Measurements from ENCODE around the gene FAM241A.

The FAM241A gene

DNA sequence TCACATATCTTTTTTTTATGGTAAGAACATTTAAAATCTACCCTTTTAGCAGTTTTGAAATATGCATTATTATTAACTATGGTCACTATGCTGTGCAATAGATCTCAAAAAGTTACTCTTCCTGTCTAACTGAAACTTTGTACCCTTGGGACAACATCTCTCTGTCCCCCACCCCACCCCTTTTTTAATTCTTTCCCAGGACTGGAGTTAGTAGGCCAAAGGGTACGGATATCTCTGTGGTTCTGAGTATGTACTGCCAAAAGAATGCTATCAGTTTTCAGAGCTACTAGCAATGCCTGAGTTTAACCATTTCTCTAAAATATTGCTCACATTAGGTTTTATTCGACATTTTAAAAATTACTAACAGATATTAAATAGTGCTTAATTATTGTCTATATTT is 4.7 kb upstream of the FAM241A start:
- Histone ChIP-seq H3K79me2 (ENCODE audit: insufficient read depth, low read length) (no peaks in the 10 kb centered on the region), H3K4me2 (ENCODE audit: low read depth, low read length, poor library complexity, severe bottlenecking) (no peak overlapping the region), H3K9ac (ENCODE audit: low read length) (no peak overlapping the region), H3K36me3 (ENCODE audit: low read length) (no peaks in the 10 kb centered on the region), H3F3A (ENCODE audit: insufficient read depth) (no peaks in the 10 kb centered on the region), H4K20me1 (ENCODE audit: low read depth, low read length) (no peaks in the 10 kb centered on the region), H3K9me2 (replicated peaks; ENCODE audit: insufficient read depth, low read length) (no peaks in the 10 kb centered on the region), H3K4me3 (ENCODE audit: insufficient read depth, low read length, poor library complexity, severe bottlenecking) (no peak overlapping the region), H3K27me3 (ENCODE audit: low read length) (no peaks in the 10 kb centered on the region), H3K9me3 (ENCODE audit: insufficient read depth, low read length) (no peaks in the 10 kb centered on the region), H3K27ac (ENCODE audit: low read depth, low read length) (no peak overlapping the region), H2AFZ (ENCODE audit: low read depth, low read length, severe bottlenecking) (no peak overlapping the region)
- TF ChIP-seq, protein P1, sequence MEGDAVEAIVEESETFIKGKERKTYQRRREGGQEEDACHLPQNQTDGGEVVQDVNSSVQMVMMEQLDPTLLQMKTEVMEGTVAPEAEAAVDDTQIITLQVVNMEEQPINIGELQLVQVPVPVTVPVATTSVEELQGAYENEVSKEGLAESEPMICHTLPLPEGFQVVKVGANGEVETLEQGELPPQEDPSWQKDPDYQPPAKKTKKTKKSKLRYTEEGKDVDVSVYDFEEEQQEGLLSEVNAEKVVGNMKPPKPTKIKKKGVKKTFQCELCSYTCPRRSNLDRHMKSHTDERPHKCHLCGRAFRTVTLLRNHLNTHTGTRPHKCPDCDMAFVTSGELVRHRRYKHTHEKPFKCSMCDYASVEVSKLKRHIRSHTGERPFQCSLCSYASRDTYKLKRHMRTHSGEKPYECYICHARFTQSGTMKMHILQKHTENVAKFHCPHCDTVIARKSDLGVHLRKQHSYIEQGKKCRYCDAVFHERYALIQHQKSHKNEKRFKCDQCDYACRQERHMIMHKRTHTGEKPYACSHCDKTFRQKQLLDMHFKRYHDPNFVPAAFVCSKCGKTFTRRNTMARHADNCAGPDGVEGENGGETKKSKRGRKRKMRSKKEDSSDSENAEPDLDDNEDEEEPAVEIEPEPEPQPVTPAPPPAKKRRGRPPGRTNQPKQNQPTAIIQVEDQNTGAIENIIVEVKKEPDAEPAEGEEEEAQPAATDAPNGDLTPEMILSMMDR (IDR thresholded peaks at IDR 0.05; ENCODE audit: insufficient read depth, low read length, poor library complexity, severe bottlenecking): no peak
- TF ChIP-seq EZH2phosphoT487 (conservative IDR thresholded peaks at IDR 0.05; ENCODE audit: low read length): no peak

DNA sequence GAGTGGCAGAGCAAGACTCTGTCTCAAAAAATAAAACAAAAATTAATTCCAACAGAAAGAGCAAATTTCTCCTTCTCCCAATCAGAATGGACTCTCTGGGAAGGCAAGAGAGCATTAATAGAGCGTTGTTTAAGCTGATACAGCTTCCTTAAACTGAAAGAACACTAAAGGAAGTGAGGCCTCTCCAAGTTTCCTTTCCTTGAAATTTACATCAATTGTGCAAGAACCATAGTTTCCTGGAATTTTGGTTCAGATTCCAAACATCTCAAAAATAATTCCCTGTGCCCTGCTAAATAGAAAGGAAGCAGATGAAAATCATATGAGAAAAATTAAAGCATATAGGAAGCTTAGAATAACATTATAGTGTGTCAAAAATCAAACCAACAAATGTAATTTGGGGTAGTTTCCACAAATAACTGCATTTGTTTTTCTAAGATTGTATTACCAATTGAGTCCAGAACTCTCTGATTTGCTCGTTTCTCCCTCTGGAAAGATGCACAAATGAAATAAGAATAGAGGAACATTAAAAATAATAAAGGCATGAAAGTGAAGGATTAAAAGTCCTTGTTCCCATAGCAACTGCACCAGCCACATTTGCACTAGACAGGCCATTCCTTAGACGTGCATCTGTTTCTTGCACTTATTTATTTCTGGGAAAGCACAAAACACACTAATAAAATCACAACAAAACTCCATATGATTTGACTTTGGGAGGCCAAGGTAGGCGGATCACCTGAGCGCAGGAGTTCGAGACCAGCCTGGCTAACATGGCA is 3.7 kb upstream of the FAM241A start:
- no peaks in the 10 kb centered on the region for H4K20me1 ChIP-seq (ENCODE audit: low read depth, low read length)
- H3K36me3 ChIP-seq (ENCODE audit: low read length): no peaks in the 10 kb centered on the region
- no peak overlapping the region for H3K4me2 ChIP-seq (ENCODE audit: low read depth, low read length, poor library complexity, severe bottlenecking)
- no peak overlapping the region for H3K9ac ChIP-seq (ENCODE audit: low read length)
- H2AFZ ChIP-seq (ENCODE audit: low read depth, low read length, severe bottlenecking): no peak overlapping the region
- no peaks in the 10 kb centered on the region for H3K9me2 ChIP-seq (replicated peaks; ENCODE audit: insufficient read depth, low read length)
- H3F3A ChIP-seq (ENCODE audit: insufficient read depth): no peaks in the 10 kb centered on the region
- no peak for TF ChIP-seq EZH2phosphoT487 (conservative IDR thresholded peaks at IDR 0.05; ENCODE audit: low read length)
- TF ChIP-seq, protein P1 (IDR thresholded peaks at IDR 0.05; ENCODE audit: insufficient read depth, low read length, poor library complexity, severe bottlenecking): no peak
- no peak overlapping the region for H3K4me3 ChIP-seq (ENCODE audit: insufficient read depth, low read length, poor library complexity, severe bottlenecking)
- H3K27me3 ChIP-seq (ENCODE audit: low read length): no peaks in the 10 kb centered on the region
- no peak overlapping the region for H3K27ac ChIP-seq (ENCODE audit: low read depth, low read length)
- no peaks in the 10 kb centered on the region for H3K79me2 ChIP-seq (ENCODE audit: insufficient read depth, low read length)
- H3K9me3 ChIP-seq (ENCODE audit: insufficient read depth, low read length): no peaks in the 10 kb centered on the region

DNA sequence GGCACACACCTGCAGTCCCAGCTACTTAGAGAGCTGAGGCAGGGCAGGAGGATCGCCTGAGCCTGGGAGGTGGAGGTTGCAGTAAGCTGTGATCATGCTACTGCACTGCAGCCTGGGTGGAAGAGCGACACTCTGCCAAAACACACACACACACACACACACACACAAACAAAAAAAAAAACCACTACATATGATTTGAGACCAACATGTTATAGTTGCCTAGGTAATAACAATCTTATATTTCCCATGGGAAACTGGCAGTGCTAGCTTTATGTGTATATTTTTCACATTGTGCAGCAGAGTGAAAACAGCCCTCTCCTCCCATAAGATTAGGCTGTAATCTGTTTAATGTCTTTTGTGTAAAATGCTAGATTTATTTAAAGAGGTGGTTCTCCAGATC is 3.1 kb upstream of the FAM241A start:
- Histone ChIP-seq H3K79me2 (ENCODE audit: insufficient read depth, low read length) (no peaks in the 10 kb centered on the region), H3K9ac (ENCODE audit: low read length) (no peak overlapping the region), H3K4me3 (ENCODE audit: insufficient read depth, low read length, poor library complexity, severe bottlenecking) (no peak overlapping the region), H3K36me3 (ENCODE audit: low read length) (no peaks in the 10 kb centered on the region), H3K9me2 (replicated peaks; ENCODE audit: insufficient read depth, low read length) (no peaks in the 10 kb centered on the region), H3F3A (ENCODE audit: insufficient read depth) (no peaks in the 10 kb centered on the region), H2AFZ (ENCODE audit: low read depth, low read length, severe bottlenecking) (no peak overlapping the region), H3K9me3 (ENCODE audit: insufficient read depth, low read length) (no peaks in the 10 kb centered on the region), H3K27ac (ENCODE audit: low read depth, low read length) (no peak overlapping the region), H3K4me2 (ENCODE audit: low read depth, low read length, poor library complexity, severe bottlenecking) (no peak overlapping the region), H4K20me1 (ENCODE audit: low read depth, low read length) (no peaks in the 10 kb centered on the region), H3K27me3 (ENCODE audit: low read length) (no peaks in the 10 kb centered on the region)
- no peak for TF ChIP-seq EZH2phosphoT487 (conservative IDR thresholded peaks at IDR 0.05; ENCODE audit: low read length)
- TF ChIP-seq, protein P1 (IDR thresholded peaks at IDR 0.05; ENCODE audit: insufficient read depth, low read length, poor library complexity, severe bottlenecking): no peak
